BJ (cell line): ENCODE measurements around the gene ABHD8. TPM values are rescaled to one million over a fixed set of nuclear protein-coding genes. Genes with fewer than 3 reads are reported as not detected.

ENCODE experiments used
- CTCF ChIA-PET: fragments of 350-600 bp; formaldehyde crosslinking; extraction: SDS; loops from one replicate; lab custom pipeline; 2021; ENCODE audit warnings: antibody characterized with exemption, inconsistent platforms; lab: Yijun Ruan, JAX
- POLR2A ChIA-PET: fragments of 300-600 bp; sonication (Branson Sonifier 250); formaldehyde crosslinking; extraction: SDS; loops from one replicate; lab custom pipeline; 2021; ENCODE audit warnings: antibody characterized with exemption; lab: Charles Lee
- DNase-seq: peaks from one replicate; pipeline ENCODE4 v3.0.0-alpha.2; 2011; ENCODE audit warnings: low read depth
- H3K27me3 ChIP-seq: 2 replicates; pipeline ENCODE4 v1.6.0; 2011; ENCODE audit warnings: low read length; ENCODE audit not compliant: control insufficient read depth, insufficient read depth
- H3K36me3 ChIP-seq: 2 replicates; pipeline ENCODE4 v1.5.1; 2011; ENCODE audit warnings: low read length; ENCODE audit not compliant: control insufficient read depth, insufficient read depth
- H3K4me3 ChIP-seq: 2 replicates; pipeline ENCODE4 v1.5.1; 2011; ENCODE audit warnings: low read depth, mild to moderate bottlenecking, control low read depth, low read length
- polyA plus RNA-seq: library from polyadenylated mRNA; depleted of rRNA; stranded (reverse); fragments of >200 nt; gene quantifications from 2 replicates; pipeline ENCODE4 v1.2.3, GENCODE V29; 2011
- TF ChIP-seq, protein P1 (sequence below): IDR thresholded peaks from 2 replicates; pipeline ENCODE4 v1.5.1; 2011; ENCODE audit warnings: low read depth, mild to moderate bottlenecking, control low read depth, inconsistent platforms, low read length, moderate library complexity; ENCODE audit not compliant: insufficient read depth

ABHD8 gene
- polyA plus RNA-seq, 1 experiment = 11.0 TPM

GRCh38 chr19:17330262-17331044 is 27.2 kb upstream of the ABHD8 start:
- Histone ChIP-seq H3K27me3 (no peaks in the 10 kb centered on the region), H3K4me3 (no peak overlapping the region), H3K36me3 (no peaks in the 10 kb centered on the region; the same call in 1 of the 2 replicates)
- CTCF ChIA-PET = interaction anchor here (1.0 kb wide), 1 partner anchor 12 kb away, joined by 3 read pairs; no protein-coding TSS in a partner anchor
- POLR2A ChIA-PET = no interaction called here
- TF ChIP-seq, protein P1, sequence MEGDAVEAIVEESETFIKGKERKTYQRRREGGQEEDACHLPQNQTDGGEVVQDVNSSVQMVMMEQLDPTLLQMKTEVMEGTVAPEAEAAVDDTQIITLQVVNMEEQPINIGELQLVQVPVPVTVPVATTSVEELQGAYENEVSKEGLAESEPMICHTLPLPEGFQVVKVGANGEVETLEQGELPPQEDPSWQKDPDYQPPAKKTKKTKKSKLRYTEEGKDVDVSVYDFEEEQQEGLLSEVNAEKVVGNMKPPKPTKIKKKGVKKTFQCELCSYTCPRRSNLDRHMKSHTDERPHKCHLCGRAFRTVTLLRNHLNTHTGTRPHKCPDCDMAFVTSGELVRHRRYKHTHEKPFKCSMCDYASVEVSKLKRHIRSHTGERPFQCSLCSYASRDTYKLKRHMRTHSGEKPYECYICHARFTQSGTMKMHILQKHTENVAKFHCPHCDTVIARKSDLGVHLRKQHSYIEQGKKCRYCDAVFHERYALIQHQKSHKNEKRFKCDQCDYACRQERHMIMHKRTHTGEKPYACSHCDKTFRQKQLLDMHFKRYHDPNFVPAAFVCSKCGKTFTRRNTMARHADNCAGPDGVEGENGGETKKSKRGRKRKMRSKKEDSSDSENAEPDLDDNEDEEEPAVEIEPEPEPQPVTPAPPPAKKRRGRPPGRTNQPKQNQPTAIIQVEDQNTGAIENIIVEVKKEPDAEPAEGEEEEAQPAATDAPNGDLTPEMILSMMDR = no peak
- no peak for DNase-seq

- Histone ChIP-seq H3K27me3 (no peaks in the 10 kb centered on the region), H3K36me3 (no peaks in the 10 kb centered on the region; the same call in 1 of the 2 replicates), H3K4me3 (no peak overlapping the region)
- TF ChIP-seq, protein P1 = no peak
- ChIA-PET POLR2A (no interaction called here), CTCF (no interaction called here)
- no peak for DNase-seq
These were observed 26.4 kb upstream of the ABHD8 start for GRCh38 chr19:17329366-17330261.

DNA sequence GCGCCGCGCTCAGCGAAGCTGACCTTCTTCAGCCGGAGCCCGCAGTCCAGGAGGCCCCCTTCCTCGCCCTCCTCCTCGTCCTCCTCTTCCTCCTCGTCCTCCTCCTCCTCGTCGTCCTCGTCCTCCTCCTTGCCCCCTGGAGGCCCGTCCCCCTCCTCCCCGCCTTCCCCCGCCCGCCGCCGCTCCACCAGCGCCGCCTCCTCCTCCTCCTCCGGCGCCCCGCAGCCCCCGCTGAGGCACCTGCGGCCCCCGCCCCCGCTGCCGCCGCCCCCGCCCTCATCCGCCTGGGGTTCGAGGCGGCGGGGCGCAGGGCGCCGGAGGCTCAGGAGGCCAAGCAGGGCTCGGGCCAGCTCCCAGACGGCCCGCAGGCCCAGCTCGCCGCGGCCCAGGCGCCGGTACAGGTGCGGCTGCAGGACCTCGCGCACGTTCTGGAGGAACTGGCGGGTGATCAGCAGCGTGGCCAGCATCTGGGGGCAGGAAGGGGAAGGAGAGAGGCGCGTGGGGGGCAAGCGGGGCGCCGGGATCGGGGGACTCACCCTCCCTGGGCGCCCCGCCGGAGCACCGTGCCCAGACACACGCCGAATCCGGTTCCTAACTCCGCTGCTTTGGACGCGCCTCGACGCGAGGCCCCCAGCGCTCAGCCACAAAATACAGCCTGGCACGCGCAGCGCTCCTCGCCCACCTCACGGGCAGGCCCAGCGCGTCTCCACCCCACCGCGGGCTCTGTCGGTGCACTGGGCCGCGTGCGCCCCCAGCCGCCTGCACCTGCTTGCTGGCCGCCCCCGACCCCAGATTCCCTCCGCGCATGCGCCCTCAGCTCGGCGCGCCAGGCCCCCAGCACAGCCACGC is 25.5 kb upstream of the ABHD8 start:
- H3K27me3 ChIP-seq = no peaks in the 10 kb centered on the region
- TF ChIP-seq, protein P1 = no peak
- H3K4me3 ChIP-seq = no peak overlapping the region
- ChIA-PET CTCF (no interaction called here), POLR2A (no interaction called here)
- no peaks in the 10 kb centered on the region; the same call in 1 of the 2 replicates for H3K36me3 ChIP-seq
- DNase-seq = no peak

DNA sequence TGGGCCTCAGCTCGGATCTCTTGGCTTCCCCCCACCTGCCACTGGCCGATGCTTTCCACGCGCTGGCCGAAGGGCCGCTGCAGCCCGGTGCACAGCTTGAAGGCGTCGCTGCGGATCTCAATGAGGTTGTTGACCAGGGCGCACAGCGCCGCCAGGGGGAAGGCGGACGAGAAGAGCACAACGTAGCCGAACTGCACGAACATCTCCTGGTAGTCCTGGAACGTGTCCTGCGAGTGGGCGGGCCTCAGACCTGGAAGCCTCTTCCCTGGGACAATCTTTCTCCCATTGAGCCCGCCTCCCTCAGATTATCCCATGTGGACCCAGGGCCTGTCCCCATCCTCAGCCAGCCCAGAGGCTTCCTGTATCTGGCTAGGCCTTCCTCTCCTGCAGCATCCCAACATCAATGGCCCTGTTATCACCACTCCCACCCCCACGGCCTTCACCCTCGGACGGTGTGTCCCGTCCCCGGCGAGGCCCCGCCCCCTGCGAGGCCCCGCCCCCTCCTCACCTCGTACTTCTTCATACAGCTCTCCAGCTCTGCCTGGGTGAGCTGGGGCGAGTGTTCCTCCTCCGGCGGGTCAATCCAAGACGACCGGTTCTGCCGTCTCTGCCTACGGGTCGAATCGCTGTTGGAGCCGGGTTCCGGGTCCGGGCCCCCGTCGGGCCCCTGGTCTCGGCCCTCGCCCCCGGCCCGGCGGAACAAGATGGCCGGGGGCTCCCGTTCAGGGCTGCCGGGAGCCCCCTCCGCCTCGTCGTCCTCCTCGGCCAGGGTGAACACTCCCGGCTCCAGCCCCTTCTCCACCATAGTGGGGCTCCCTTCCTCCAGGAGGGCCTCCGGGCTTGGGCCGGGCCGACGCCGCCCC is 24.7 kb upstream of the ABHD8 start:
- ChIA-PET POLR2A (no interaction called here), CTCF (interaction anchor here (2.2 kb wide), 1 partner anchor 23 kb away, joined by 7 read pairs; the partner anchor contains the start of gene MRPL34)
- Histone ChIP-seq H3K4me3 (no peak overlapping the region), H3K36me3 (no peaks in the 10 kb centered on the region; the same call in 1 of the 2 replicates), H3K27me3 (no peaks in the 10 kb centered on the region)
- TF ChIP-seq, protein P1 = no peak
- DNase-seq = no peak
